Islet of Langerhans (tissue), 1 donor: ENCODE results near the gene CRHR2.
A peak's percentile ranks its signal among the peaks of the same experiment; 100 is the strongest.
"Not testable (repeated sequence)": the region's sequence is repeated elsewhere in the genome, so short reads cannot be mapped to it uniquely, and the experiment has no call there.

ENCODE experiments used
- FAIRE-seq: peaks from one replicate; lab custom pipeline; 2011; peaks lifted over from hg19 to GRCh38; lab: Jason Lieb, UNC

CRHR2 gene

DNA sequence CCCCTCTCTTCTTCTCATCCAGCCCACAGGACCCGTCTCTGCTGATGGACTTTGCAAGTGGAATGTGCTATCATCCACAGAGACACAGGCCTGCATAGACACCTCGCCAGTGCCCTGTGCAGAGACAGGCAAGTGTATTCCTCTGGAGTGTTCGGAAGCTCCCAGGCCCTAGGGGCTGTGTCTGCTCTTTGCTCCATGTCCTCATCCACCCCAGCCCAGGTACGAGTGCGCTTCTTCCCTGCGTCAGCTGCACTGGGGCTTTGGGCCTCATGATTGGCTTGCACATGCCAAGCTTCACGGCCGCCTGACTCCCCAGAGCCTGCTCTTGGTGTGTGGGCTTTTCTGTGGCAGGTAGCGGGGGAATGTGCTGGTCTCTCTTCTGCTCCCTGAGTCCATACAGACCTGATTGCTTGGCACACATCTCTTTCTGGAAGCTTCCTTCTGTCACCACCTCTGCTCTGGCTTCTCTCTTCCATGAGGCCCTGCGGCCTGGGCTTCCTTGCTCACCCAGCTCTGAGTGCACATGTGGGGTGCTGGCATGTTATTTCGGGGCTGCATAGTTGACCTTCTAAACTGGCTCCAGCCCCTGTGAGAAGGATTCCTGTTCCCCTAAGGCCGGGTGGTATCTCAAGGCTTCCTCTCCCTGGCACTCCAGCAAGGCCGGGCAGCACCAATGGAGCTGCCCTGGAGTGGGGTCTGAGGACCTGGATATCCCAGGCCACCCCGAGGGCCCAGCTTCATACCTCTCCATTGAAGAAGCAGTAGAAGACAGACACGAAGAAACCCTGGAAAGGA, 27.8 kb downstream of the CRHR2 start:
- FAIRE-seq, result no peak

DNA sequence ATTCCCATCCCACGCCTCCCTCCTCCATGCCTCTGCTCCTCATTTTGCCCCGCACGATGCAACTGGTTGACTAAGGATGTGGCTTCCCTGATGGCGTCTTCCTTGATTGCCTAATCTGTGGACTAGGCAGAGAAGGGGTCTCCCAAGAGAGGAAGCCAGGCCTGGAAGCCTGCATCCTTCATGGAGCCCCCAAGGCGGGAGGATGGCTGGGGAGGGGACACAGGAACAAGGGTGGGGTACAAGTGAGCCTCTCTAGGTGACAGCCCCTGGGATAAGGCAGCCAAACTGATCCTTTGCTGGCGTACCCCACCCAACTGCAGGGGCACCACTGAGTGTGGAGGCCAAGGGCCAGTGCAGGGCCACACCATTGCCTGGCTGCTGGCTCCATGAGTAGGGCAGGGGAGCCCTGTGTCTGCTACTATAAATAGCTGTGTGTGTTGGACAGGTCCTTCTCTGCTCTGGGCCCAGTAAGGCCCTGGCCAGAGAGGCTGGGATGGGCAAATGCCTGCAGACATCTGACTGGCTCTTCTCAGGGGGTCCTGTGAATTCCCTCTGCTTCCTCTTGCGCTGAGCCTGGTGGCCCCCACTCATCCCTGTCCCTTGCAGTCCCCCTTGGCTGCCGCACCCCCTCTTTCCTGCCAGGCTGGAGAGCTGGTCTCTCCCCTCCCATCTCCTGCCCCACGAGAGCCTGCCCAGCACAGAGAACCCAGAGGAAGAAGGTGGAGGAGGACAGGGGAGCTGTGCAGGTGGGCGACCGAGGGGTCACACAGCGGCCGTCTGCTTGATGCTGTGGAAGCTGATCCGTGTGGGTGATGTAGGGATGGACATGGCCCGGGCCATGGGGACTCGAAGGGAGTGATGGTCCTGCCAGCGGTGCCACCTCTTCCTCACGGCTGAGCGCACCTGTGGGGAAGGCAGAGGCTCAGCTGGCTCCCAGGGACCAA, 29.3 kb downstream of the CRHR2 start:
- FAIRE-seq, result no peak

DNA sequence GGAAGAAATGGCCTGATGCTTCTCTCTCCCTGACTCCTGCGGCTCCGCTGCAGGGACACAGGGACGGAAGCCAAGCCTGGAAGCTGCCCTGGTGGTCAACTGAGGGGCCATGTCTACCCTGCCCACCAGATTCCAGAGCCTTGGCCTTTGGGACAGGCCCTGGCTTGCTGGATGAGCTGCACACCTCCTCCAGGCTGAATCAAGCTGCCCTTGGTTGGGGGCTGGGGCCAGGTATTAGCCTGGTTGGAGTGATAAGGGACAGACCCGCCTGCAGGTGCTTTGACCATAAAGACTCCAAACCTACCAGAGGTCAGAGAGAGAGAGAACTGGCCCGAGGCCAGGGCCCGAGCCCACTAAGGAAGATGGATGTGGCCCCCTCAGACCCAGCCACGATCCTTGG, 30.1 kb downstream of the CRHR2 start:
- FAIRE-seq, result no peak

DNA sequence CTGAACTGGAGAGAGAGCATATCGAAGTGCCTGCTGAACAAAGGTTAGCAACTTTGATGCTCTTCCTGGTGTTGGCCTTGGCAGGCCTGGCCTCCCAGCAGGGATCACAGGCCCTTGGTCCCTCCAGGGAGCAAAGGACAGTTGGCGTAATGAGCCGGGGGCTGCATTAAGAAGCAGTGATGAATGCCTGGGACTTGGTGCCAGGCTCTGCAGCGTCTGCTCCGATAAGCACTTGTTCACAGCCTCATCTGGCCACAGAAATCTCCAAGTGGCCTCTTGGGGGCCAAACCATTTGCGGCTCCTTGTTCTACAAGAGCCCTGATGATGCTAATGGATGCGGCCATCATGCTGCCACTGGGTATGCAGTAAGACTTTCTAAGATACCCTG, 31.8 kb downstream of the CRHR2 start:
- no peak for FAIRE-seq

DNA sequence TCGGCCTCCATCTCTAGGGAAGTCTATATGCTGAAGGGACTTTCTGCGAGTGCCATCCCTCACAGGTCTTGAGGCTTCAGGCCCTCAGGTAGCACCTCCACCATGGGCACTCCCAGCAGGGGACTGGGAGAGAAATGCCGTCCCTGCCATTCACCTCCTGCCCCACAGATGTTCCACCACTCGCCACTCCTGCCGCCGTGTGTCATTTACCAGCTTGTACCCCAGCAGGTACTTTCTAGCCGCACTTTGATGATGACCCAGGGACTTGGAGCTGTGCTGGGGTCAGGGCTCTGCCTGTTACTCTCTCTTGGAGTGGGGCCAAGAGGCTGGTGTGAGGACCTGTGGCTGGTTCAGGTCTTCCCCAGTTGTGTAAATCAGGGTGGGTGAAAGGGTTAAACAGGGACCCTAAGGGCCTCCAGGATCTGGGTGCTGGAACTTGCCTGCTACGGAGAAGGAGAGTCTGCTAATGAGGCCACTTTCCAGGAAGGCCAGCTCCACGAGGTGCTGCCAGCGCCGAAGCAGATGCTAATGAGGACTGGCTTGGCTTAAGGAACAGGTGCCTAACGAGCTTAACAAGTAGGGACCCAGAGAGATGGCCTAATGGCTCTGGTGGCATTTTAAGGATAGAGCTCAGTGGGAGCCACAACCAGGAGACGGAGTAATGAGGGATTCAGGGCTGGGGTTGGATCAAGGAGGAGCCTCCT, 32.4 kb downstream of the CRHR2 start:
- FAIRE-seq, result no peak

DNA sequence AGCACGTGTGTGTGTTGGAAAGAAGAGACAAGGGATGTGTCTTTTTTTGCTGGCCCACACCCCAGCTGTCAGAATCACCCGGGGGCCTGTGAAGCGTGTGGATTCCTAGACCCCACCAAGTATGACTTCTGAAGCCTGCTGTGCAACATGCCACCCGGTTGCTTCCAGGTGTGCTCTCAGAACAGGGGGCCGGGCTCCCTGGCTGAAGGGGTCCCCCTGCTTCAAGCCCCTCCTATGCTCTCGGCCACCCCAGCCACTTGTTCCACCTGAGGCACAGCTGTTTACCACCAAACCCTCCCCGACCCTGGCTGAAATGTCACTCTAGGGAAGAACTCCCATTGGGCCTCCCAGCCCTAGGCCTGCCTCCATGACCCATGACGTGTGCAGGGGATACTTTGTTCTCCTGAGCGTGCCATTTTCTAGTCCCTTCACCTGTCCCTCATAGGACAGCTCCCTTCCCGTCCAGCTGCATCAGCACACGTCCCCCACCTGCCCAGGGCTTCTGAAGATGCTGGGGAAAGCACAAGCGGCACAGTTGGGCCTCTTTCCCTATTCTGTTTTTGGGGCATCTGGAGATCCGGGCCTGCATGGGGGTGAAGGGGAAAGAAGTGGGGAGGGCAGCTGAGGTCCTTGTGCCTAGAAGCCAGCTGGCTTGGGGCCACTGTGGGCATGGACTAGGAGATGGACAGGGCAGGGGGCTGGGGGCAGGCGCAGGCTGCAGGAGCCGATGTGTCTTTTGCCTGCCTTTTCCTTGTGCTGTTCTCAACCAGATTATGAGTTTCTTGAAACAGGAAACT, 33.3 kb downstream of the CRHR2 start:
- FAIRE-seq, result no peak

DNA sequence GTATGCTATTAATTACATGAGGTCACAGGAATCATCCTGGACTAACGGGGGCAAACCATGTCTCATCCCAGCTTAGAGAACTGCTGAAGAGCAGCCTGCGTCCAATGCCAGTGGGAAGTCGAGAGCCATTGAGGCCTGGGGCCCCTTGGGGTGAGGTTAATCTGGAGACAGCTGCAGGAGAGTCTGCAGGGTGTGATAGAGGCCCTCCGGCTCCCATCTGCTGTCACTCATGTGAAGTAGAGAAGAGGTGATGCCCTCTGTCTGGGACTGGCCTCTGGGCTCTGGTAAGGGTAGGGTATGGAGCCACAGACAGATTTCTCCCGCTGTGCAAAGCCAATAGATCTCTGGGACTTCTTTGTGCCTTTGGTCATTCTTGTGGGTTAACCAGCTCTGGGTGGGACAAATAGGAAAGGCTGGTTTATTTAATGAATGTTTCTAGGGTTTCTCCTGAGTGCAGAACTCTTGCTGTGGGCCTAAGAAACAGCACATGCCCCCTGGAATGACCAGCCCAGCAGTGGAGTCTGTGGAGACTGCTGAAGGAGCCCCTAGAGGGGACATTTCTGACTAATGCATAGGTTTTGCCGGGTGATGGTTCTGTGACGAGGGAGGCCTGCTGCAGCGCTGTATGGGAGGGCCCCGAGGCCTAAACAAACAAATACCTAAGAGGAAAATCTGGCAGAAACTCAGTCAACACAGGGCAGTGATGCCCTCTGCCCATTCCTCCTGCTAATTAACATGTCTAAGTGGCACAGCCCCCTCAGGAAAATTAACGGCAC, 34.5 kb downstream of the CRHR2 start:
- no peak for FAIRE-seq

DNA sequence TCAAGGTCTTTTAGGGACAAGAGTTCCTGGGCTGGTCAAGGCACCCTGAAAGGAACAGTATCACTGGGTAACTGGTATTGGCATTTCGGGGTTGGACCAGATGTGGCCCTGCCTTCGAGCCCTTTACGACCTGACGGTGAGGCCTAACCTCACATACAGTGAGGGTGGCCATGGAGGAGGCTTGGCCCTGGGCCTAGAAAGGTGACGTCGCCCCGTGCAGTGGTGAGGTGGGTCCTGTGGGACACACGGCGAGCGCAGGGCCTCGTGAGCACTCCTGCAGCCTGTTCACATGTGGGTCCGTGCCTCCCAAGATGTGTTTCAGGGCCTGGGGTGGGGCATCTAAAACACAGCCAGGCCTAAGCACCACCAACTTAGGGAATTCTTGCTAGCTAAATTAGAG, 36.1 kb downstream of the CRHR2 start:
- no peak for FAIRE-seq

DNA sequence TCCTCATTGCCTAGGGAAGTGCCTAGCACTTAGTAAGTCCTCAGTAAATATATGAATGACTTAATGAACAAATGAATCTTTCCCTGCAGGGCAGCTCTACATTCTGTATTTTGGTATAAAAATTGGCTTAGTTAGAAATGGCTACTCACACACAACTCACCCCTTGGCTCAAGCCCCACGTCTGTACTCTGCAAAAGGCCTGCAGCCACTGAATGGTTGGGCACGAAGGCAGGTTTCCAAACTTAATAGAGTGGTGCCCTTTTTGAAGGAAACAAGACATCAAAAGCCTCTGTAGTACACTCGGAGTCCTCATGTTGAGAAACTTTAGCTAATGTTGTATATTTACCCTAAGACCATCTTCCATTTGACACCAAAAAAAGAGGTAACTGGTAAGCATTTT, 36.6 kb downstream of the CRHR2 start:
- no peak for FAIRE-seq

DNA sequence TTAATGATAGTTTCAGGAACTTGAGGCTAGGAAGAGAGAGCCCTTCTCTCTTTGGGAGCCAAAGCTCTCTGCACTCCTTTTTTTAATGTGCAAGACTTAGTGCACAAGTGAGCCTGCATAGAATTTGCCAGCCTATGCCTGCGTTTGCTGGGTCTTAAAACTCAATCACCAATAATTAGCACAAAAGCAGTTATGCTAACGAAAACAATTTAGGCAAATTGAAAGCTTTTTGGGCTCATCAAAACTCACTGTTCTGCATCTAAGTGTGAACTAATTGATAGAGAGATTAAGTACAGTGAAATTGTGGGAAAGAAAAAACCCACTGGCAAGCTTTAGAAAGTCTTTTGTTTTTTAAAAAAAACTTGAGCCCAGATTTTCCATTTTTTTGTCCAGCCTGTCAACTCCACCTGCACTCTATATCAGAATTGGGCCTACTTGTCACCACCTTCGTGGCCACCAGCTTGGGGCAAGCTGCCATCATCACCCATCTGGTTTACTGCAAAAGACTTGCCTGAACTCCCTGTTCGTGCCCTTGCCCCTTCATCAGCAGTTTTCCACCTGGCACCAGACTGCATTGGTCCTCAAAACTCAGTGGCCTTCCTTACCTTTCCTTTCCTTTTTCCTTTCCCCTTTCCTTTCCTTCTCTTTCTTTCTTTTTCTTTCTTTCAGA, 37.8 kb downstream of the CRHR2 start:
- no peak for FAIRE-seq

DNA sequence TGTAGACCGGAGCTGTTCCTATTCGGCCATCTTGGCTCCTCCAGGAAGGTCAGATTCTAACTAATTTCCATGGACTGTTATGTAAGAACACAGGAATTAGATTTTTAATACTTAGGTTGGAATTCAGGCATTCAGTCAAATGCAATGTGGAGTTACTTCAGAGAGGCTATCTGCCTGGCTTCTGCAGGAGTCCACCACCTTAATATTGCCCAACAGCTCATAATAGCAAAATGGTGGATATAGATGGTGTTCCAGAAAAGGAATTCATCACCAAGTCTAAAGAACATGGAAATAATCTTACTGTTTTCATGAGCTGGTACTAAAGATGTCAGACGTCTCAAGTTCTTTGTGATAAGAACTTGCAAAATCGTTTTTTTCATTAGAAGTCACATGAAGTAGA, 39.5 kb downstream of the CRHR2 start:
- FAIRE-seq, result no peak

DNA sequence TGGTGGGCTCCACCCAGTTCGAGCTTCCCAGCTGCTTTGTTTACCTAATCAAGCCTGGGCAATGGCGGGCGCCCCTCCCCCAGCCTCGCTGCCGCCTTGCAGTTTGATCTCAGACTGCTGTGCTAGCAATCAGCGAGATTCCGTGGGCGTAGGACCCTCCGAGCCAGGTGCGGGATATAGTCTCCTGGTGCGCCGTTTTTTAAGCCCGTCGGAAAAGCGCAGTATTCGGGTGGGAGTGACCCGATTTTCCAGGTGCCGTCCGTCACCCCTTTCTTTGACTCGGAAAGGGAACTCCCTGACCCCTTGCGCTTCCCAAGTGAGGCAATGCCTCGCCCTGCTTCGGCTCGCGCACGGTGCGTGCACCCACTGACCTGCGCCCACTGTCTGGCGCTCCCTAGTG, 39.9 kb downstream of the CRHR2 start:
- FAIRE-seq, result not testable (repeated sequence)

DNA sequence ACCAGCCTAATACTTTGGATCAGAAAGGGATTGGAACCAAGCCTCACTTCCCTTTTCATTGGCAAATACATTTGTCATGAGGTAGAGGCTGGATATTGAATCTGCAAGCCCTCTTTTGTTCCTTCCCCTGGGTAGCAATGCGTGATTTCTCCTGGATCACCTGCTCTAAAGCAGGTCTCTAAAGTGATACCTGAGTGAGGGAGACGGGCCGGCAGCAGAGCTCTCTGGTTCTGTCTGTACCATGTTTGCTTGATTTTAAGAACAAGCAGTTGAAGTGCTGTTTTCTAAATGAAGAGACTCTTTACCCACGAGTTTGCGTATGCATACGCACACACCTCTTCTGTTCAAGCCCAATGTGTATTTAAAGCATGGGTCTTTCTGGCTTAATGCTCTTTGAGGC, 46.5 kb downstream of the CRHR2 start:
- peak; percentile 21 for FAIRE-seq

DNA sequence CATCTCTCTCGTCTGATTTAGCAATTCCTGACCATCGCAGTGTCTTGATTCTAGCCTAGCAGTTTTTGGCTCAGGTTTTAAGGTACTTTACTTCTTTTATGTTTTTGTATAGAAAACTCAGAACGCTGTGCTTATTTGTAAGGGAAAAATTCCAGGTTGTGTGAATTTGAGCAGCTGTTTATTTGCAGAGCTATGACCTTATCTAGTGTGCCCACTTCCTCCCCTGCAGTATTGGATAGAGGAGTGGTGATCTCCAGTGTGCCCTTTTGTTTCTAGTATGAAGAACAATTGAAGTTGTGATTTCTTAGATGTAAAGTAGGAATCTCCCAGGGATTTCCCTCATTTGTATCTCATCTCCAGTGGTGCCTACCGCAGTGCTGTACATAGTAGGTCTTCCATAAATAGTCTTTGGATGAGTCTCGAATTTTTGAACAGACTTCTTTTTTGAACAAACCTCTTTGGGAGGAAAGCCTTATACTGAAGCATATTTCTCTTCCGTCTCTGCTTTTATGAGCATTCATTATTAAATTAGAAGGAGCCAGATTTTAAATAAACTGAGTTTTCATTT, 47.5 kb downstream of the CRHR2 start:
- FAIRE-seq, result no peak

DNA sequence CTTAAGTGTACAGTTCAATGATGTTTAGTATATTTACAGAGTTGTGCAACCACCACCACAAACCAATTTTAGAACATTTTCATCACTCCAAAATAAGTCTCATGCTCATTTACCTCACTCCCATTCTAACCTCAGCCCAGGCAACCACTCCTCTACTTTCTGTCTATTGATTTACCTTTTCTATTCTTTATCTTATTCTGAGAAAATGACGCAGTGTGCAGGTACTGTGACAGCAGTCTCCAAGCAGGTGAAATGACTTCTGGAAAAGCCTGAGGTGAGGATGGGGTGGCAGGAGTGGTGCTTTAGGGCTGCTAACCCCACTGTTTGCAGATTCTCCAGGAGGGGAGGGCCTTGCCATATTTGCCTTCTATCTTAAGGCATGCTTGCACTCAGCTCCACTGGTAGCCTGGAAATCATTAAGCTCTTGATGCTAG, 48.0 kb downstream of the CRHR2 start:
- no peak for FAIRE-seq

DNA sequence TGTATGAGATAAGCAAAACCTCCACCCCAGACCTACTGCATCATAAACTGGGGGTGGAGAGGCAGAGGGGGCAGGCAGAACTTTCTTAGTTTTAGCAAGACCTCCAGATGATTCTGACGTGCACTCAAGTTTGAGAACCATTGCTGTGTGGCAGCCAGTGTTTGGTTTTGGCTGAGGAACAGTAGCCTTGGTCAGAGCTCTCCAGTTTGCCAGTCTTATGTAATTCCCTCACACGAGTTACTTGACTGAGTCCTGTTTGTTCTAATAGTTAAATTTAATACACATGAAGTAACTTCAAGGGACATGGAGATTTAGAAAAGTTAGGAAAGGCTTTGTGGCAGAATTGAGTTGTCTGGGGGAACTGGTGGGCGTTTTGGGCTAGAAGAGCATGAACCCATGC, 49.0 kb downstream of the CRHR2 start:
- no peak for FAIRE-seq

DNA sequence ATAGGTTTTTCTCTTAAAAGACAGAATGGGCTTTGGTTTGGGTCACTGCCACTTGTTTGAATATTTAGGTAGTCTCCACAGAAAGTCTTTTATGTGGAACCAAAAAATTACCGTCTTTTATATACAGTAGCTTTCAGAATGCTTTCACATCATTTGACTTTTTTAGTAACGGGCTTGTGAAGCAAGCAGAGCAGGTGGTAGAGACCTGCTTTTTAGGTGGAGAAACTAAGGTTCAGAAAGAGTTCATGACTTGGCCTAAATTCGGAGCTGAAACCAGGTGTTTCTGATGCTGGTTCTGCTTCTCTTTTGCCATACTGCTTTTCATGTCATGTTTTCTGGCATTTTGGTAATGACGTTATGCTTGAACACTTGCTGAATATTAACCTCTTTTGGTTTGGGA, 51.3 kb downstream of the CRHR2 start:
- no peak for FAIRE-seq

DNA sequence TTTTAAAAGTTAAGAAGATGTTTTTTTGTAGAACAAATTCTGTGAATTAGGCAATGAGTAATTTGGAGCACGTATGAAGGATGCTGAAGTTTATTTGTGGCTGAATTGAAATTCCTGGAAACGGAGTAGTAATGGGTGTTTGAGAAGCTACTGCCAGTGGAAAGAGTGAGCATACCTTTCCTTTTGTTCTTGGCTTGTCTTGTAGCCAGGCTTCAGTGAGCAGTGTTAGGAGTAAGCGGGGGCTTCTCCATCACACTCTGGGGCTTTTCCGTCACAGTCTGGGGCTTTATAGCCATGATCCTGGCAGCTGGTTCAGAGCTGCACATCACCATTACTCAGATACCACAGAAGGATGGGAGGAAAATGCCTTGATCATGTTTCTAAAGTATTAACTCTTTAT, 55.2 kb downstream of the CRHR2 start:
- FAIRE-seq, result no peak

DNA sequence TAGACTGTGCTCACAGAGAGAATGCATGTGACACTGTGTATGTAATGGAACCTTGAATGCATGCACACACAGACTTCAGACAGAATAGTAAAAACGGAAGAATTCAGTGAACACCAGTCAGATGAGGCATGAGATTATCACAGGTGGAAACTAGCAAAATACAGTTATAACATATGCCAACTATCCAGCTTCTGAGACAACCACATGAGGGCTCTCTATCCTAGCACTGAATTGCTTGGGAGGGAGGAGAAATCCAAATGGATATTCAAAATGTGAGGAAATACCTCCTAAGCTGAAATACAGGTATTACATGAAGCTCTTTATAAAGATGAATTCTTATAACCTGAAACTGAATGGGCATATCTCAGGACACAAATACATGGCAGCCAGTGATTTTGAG, 57.0 kb downstream of the CRHR2 start:
- no peak for FAIRE-seq

DNA sequence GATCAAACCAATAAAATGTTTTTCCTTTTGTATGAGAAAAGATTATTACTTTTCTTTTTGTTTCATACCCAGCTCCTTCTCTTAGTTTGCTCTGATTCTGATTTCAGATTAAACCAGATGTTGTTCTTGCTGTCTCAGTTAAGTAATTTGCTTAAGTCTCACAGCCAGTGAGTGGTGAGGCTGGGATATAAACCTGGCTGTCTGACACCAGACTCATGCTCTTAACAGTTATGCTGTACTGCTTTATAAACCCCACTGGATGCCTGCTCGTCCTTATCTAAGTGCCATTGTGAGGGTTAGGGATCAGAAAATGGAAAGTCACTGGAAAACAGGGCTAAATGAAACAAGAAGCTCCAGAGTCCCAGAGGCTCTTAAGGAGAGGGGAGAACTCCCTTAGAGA, 63.3 kb downstream of the CRHR2 start:
- no peak for FAIRE-seq
